ENCODE results near the gene MCM6.
"Not testable (repeated sequence)": the region's sequence is repeated elsewhere in the genome, so short reads cannot be mapped to it uniquely, and the experiment has no call there.

The MCM6 gene

GRCh38 chr2:135803278-135803677, 73.0 kb downstream of the MCM6 start:
- Histone ChIP-seq H3K27me3 (ENCODE audit: control insufficient read depth, insufficient read depth, low read length) (no peaks in the 10 kb centered on the region), H3K4me1 (ENCODE audit: control insufficient read depth, insufficient read depth, low read length) (no peaks in the 10 kb centered on the region; the same call in 1 of the 2 replicates), H3K9me3 (ENCODE audit: control insufficient read depth, insufficient read depth, low read length) (no peaks in the 10 kb centered on the region; the same call in 1 of the 2 replicates), H3K27ac (ENCODE audit: low read length) (no peak overlapping the region), H3K4me3 (ENCODE audit: low read length) (no peak overlapping the region), H3K36me3 (ENCODE audit: control insufficient read depth, insufficient read depth, low read length) (no peaks in the 10 kb centered on the region)
- WGBS (ENCODE audit: insufficient coverage, insufficient read length), result no CpG with 5 or more reads among the region's 2 CpGs
- no peak for DNase-seq (ENCODE audit: low read depth, low spot score)

- no peak overlapping the region for H3K4me3 ChIP-seq (ENCODE audit: low read length)
- H3K9me3 ChIP-seq (ENCODE audit: control insufficient read depth, insufficient read depth, low read length), result no peaks in the 10 kb centered on the region; the same call in 1 of the 2 replicates
- no peaks in the 10 kb centered on the region; the same call in 1 of the 2 replicates for H3K4me1 ChIP-seq (ENCODE audit: control insufficient read depth, insufficient read depth, low read length)
- H3K27me3 ChIP-seq (ENCODE audit: control insufficient read depth, insufficient read depth, low read length), result no peaks in the 10 kb centered on the region
- DNase-seq (ENCODE audit: low read depth, low spot score), result no peak
- no peaks in the 10 kb centered on the region for H3K36me3 ChIP-seq (ENCODE audit: control insufficient read depth, insufficient read depth, low read length)
- WGBS (ENCODE audit: insufficient coverage, insufficient read length), result no CpG with 5 or more reads among the region's 3 CpGs
- no peak overlapping the region for H3K27ac ChIP-seq (ENCODE audit: low read length)
These were observed 73.9 kb downstream of the MCM6 start for GRCh38 chr2:135802350-135802749.

- H3K4me1 ChIP-seq (ENCODE audit: control insufficient read depth, insufficient read depth, low read length), result no peaks in the 10 kb centered on the region; the same call in 1 of the 2 replicates
- H3K36me3 ChIP-seq (ENCODE audit: control insufficient read depth, insufficient read depth, low read length), result no peaks in the 10 kb centered on the region
- H3K9me3 ChIP-seq (ENCODE audit: control insufficient read depth, insufficient read depth, low read length), result no peaks in the 10 kb centered on the region; the same call in 1 of the 2 replicates
- DNase-seq (ENCODE audit: low read depth, low spot score), result no peak
- H3K27ac ChIP-seq (ENCODE audit: low read length), result no peak overlapping the region
- WGBS (ENCODE audit: insufficient coverage, insufficient read length), result no CpG with 5 or more reads among the region's 9 CpGs
- no peak overlapping the region for H3K4me3 ChIP-seq (ENCODE audit: low read length)
- no peaks in the 10 kb centered on the region for H3K27me3 ChIP-seq (ENCODE audit: control insufficient read depth, insufficient read depth, low read length)
These were observed 75.5 kb downstream of the MCM6 start for GRCh38 chr2:135800513-135801460.

GRCh38 chr2:135799738-135800137, 76.5 kb downstream of the MCM6 start:
- H3K9me3 ChIP-seq (ENCODE audit: control insufficient read depth, insufficient read depth, low read length), result no peaks in the 10 kb centered on the region; the same call in 1 of the 2 replicates
- H3K4me3 ChIP-seq (ENCODE audit: low read length), result no peak overlapping the region
- H3K4me1 ChIP-seq (ENCODE audit: control insufficient read depth, insufficient read depth, low read length), result no peaks in the 10 kb centered on the region; the same call in 1 of the 2 replicates
- H3K27me3 ChIP-seq (ENCODE audit: control insufficient read depth, insufficient read depth, low read length), result no peaks in the 10 kb centered on the region
- no peaks in the 10 kb centered on the region for H3K36me3 ChIP-seq (ENCODE audit: control insufficient read depth, insufficient read depth, low read length)
- no peak overlapping the region for H3K27ac ChIP-seq (ENCODE audit: low read length)
- WGBS (ENCODE audit: insufficient coverage, insufficient read length), result no CpG with 5 or more reads among the region's 2 CpGs
- no peak for DNase-seq (ENCODE audit: low read depth, low spot score)

- Histone ChIP-seq H3K36me3 (ENCODE audit: control insufficient read depth, insufficient read depth, low read length) (no peaks in the 10 kb centered on the region), H3K4me1 (ENCODE audit: control insufficient read depth, insufficient read depth, low read length) (no peaks in the 10 kb centered on the region), H3K4me3 (ENCODE audit: low read length) (no peak overlapping the region), H3K27ac (ENCODE audit: low read length) (no peak overlapping the region), H3K9me3 (ENCODE audit: control insufficient read depth, insufficient read depth, low read length) (no peaks in the 10 kb centered on the region; the same call in 1 of the 2 replicates), H3K27me3 (ENCODE audit: control insufficient read depth, insufficient read depth, low read length) (no peaks in the 10 kb centered on the region)
- DNase-seq (ENCODE audit: low read depth, low spot score), result no peak
- WGBS (ENCODE audit: insufficient coverage, insufficient read length), result no CpG with 5 or more reads among the region's 4 CpGs
These were observed 77.5 kb downstream of the MCM6 start for GRCh38 chr2:135798762-135799161.

GRCh38 chr2:135798275-135798705, 78.0 kb downstream of the MCM6 start:
- no peaks in the 10 kb centered on the region; the same call in 1 of the 2 replicates for H3K9me3 ChIP-seq (ENCODE audit: control insufficient read depth, insufficient read depth, low read length)
- no CpG with 5 or more reads among the region's 5 CpGs for WGBS (ENCODE audit: insufficient coverage, insufficient read length)
- H3K36me3 ChIP-seq (ENCODE audit: control insufficient read depth, insufficient read depth, low read length), result no peaks in the 10 kb centered on the region
- no peaks in the 10 kb centered on the region for H3K27me3 ChIP-seq (ENCODE audit: control insufficient read depth, insufficient read depth, low read length)
- DNase-seq (ENCODE audit: low read depth, low spot score), result no peak
- no peak overlapping the region for H3K4me3 ChIP-seq (ENCODE audit: low read length)
- H3K4me1 ChIP-seq (ENCODE audit: control insufficient read depth, insufficient read depth, low read length), result no peaks in the 10 kb centered on the region
- no peak overlapping the region for H3K27ac ChIP-seq (ENCODE audit: low read length)

- peak; percentile 52 for DNase-seq (ENCODE audit: low read depth, low spot score)
- H3K4me3 ChIP-seq (ENCODE audit: low read length), result no peak overlapping the region
- H3K4me1 ChIP-seq (ENCODE audit: control insufficient read depth, insufficient read depth, low read length), result no peaks in the 10 kb centered on the region
- no peaks in the 10 kb centered on the region for H3K36me3 ChIP-seq (ENCODE audit: control insufficient read depth, insufficient read depth, low read length)
- no peaks in the 10 kb centered on the region for H3K27me3 ChIP-seq (ENCODE audit: control insufficient read depth, insufficient read depth, low read length)
- WGBS (ENCODE audit: insufficient coverage, insufficient read length), result no CpG with 5 or more reads among the region's 22 CpGs
- no peak overlapping the region for H3K27ac ChIP-seq (ENCODE audit: low read length)
- H3K9me3 ChIP-seq (ENCODE audit: control insufficient read depth, insufficient read depth, low read length), result no peaks in the 10 kb centered on the region; the same call in 1 of the 2 replicates
These were observed 78.6 kb downstream of the MCM6 start for GRCh38 chr2:135797497-135798274.

- no peak overlapping the region for H3K4me3 ChIP-seq (ENCODE audit: low read length)
These were observed 79.6 kb downstream of the MCM6 start for GRCh38 chr2:135796606-135797005.

GRCh38 chr2:135795641-135796040, 80.6 kb downstream of the MCM6 start:
- H3K4me3 ChIP-seq (ENCODE audit: low read length); DNase-seq (ENCODE audit: low read depth, low spot score): not testable (repeated sequence)
- no CpG with 5 or more reads among the region's 4 CpGs for WGBS (ENCODE audit: insufficient coverage, insufficient read length)

More at GRCh38 chr2:135796606-135797005, 79.6 kb downstream of the MCM6 start:
- Histone ChIP-seq H3K9me3 (ENCODE audit: control insufficient read depth, insufficient read depth, low read length) (no peaks in the 10 kb centered on the region; the same call in 1 of the 2 replicates), H3K36me3 (ENCODE audit: control insufficient read depth, insufficient read depth, low read length) (no peaks in the 10 kb centered on the region), H3K4me1 (ENCODE audit: control insufficient read depth, insufficient read depth, low read length) (no peaks in the 10 kb centered on the region), H3K27me3 (ENCODE audit: control insufficient read depth, insufficient read depth, low read length) (no peaks in the 10 kb centered on the region), H3K27ac (ENCODE audit: low read length) (no peak overlapping the region)
- WGBS (ENCODE audit: insufficient coverage, insufficient read length), result no CpG with 5 or more reads among the region's 8 CpGs
- DNase-seq (ENCODE audit: low read depth, low spot score), result no peak

GRCh38 chr2:135792401-135793150, 83.7 kb downstream of the MCM6 start:
- no peaks in the 10 kb centered on the region for H3K27me3 ChIP-seq (ENCODE audit: control insufficient read depth, insufficient read depth, low read length)
- no peak overlapping the region for H3K27ac ChIP-seq (ENCODE audit: low read length)
- no peaks in the 10 kb centered on the region for H3K9me3 ChIP-seq (ENCODE audit: control insufficient read depth, insufficient read depth, low read length)
- no peak for DNase-seq (ENCODE audit: low read depth, low spot score)
- H3K4me3 ChIP-seq (ENCODE audit: low read length), result no peak overlapping the region
- H3K4me1 ChIP-seq (ENCODE audit: control insufficient read depth, insufficient read depth, low read length), result no peaks in the 10 kb centered on the region
- H3K36me3 ChIP-seq (ENCODE audit: control insufficient read depth, insufficient read depth, low read length), result no peaks in the 10 kb centered on the region
- WGBS (ENCODE audit: insufficient coverage, insufficient read length), result no CpG with 5 or more reads among the region's 7 CpGs

More at GRCh38 chr2:135795641-135796040, 80.6 kb downstream of the MCM6 start:
- H3K27ac ChIP-seq (ENCODE audit: low read length); H3K36me3 ChIP-seq (ENCODE audit: control insufficient read depth, insufficient read depth, low read length); H3K27me3 ChIP-seq (ENCODE audit: control insufficient read depth, insufficient read depth, low read length); H3K4me1 ChIP-seq (ENCODE audit: control insufficient read depth, insufficient read depth, low read length); H3K9me3 ChIP-seq (ENCODE audit: control insufficient read depth, insufficient read depth, low read length): not testable (repeated sequence)
